ENCODE measurements around the gene RYR2.
A peak's percentile ranks its signal among the peaks of the same experiment; 100 is the strongest.

RYR2 gene

DNA sequence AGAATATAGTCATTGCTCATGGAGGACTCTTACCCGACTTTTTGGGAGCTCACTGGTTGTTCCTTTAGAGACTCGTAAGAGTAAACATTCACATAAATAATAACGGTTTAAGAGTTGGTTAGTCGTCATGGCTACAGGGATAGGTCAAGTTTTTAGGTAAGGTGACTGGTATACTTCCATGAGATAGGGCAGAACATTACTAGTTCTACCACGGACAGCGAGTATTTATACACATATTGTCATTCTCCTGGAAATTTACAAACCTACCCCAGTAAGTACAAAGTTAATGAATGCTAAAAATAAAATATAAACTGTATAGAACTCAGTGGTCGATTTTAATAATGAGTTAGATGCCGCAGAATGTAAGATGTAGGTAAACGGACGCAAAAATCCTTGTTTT is 1.2 kb upstream of the RYR2 start:
- Histone ChIP-seq H3K27ac (no peak overlapping the region), H3K4me3 (no peak overlapping the region)
- DNase-seq (ENCODE audit: low spot score), result no peak
- TF ChIP-seq, protein P1, sequence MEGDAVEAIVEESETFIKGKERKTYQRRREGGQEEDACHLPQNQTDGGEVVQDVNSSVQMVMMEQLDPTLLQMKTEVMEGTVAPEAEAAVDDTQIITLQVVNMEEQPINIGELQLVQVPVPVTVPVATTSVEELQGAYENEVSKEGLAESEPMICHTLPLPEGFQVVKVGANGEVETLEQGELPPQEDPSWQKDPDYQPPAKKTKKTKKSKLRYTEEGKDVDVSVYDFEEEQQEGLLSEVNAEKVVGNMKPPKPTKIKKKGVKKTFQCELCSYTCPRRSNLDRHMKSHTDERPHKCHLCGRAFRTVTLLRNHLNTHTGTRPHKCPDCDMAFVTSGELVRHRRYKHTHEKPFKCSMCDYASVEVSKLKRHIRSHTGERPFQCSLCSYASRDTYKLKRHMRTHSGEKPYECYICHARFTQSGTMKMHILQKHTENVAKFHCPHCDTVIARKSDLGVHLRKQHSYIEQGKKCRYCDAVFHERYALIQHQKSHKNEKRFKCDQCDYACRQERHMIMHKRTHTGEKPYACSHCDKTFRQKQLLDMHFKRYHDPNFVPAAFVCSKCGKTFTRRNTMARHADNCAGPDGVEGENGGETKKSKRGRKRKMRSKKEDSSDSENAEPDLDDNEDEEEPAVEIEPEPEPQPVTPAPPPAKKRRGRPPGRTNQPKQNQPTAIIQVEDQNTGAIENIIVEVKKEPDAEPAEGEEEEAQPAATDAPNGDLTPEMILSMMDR (IDR thresholded peaks at IDR 0.05), result no peak

DNA sequence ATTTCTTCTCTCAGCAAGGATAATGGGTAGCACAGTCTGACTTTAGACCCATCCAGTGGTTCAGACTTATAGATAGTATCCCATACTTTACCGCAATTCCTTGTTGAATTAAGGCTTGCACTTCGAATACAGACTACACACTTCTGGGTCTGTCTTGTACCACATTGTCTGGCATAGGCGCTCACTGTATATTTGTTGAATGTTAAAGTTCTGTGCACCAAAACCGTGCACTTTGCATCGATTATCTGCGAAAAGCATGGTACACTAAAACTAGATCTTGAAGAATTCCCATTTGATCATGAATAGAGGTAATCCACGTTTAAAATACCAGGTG is 556 bp upstream of the RYR2 start:
- no peak for DNase-seq (ENCODE audit: low spot score)
- TF ChIP-seq, protein P1 (IDR thresholded peaks at IDR 0.05), result no peak
- Histone ChIP-seq H3K4me3 (peak overlapping the region; percentile 87), H3K27ac (peak overlapping the region; percentile 87 to 91)

DNA sequence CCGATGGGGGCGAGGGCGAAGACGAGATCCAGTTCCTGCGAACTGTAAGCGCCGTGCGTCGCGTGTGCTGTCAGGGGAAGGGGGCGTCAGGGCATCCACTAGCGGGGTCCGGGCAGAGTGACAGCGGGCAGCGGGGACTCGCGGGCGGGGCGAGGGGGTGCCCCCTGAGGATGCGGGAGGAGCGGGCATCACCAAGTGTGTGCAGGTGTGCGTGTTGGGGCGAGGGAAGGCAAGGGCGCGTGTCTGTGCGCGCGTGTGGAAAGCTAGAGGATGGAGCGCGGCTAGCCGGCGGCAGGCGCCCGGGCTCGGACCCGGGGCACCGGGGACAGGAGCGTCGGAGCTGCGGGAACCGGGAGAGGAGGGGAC is 525 bp downstream of the RYR2 start:
- no peak for DNase-seq (ENCODE audit: low spot score)
- Histone ChIP-seq H3K27ac (peak overlapping the region; percentile 87 to 91), H3K4me3 (peak overlapping the region; percentile 87)
- TF ChIP-seq, protein P1 (IDR thresholded peaks at IDR 0.05), result no peak

DNA sequence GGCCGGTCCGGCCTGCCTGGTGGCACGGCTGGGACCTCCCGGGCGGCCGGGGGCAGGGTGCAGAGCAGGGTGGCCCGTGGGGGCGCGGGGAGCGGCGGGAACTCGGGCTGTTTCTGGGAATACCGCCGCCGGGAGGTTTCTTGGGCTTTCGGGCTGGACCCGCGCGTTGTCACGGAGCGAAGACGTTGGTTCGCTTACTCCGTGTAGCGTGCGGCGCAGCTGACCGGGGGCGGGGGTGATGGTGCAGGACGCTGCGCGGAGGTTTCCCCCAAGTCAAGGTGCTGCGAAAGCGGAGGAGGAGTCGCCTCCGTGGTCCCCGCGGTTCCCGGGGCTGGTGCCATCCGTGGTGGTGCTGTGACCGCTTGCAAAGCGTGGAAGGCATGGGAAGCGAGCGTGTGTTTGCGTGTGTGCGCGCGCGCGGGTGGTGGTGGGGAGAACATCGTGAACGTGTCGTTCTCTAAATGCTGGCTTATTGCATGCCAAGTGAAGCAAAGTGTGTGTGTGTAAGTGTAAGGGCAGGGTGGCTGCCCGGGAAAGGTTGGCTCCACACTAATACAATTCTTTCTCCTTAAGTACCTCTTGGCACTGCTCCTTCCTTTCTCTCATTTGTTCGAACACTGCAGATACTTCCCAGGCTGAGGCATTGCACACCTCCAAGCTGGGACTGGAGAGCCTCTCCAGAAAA is 1.1 kb downstream of the RYR2 start:
- H3K27ac ChIP-seq, result peak overlapping the region; percentile 87 to 91
- TF ChIP-seq, protein P1 (IDR thresholded peaks at IDR 0.05), result no peak
- H3K4me3 ChIP-seq, result peak overlapping the region; percentile 87
- DNase-seq (ENCODE audit: low spot score), result no peak

DNA sequence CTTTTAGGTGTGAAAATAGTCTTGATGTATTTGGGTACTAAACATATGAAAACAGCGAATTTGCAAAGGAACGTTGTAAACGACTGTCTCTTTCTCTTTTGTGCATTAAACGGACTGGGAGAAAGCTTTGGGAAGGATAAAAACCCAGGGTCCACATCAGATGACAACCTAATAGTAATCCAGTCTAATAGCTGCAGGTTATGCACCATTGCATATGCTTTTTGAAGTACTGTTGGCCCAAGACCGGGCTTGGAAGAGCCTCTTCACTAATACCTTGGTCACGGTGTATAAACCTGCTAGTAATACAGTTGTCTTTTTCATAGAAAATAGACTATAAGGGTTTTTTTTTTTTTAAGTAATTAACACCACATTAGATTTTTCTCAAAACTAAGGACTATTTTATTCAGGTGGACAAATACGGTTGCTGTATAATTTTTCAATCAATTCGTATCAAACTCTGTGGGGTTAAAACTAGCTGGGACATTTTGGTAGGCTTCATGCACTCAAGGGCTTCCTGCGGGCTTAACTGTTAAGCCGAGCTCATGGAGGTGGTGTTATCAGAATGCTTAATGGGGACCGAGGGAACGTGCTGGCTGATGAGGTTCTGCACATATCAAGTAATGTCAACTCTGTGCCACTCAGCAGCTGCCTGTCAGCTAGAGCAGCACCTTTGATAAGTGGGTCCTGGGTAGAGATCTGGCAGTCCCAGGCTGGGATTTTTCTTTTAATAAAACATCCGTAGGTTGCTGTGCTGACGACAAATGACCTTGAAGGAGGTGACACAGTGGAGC is 2.1 kb downstream of the RYR2 start:
- peak overlapping the region; percentile 87 for H3K4me3 ChIP-seq
- DNase-seq (ENCODE audit: low spot score), result no peak
- TF ChIP-seq, protein P1 (IDR thresholded peaks at IDR 0.05), result no peak
- peak overlapping the region in 1 of 2 donors; percentile 91 for H3K27ac ChIP-seq

DNA sequence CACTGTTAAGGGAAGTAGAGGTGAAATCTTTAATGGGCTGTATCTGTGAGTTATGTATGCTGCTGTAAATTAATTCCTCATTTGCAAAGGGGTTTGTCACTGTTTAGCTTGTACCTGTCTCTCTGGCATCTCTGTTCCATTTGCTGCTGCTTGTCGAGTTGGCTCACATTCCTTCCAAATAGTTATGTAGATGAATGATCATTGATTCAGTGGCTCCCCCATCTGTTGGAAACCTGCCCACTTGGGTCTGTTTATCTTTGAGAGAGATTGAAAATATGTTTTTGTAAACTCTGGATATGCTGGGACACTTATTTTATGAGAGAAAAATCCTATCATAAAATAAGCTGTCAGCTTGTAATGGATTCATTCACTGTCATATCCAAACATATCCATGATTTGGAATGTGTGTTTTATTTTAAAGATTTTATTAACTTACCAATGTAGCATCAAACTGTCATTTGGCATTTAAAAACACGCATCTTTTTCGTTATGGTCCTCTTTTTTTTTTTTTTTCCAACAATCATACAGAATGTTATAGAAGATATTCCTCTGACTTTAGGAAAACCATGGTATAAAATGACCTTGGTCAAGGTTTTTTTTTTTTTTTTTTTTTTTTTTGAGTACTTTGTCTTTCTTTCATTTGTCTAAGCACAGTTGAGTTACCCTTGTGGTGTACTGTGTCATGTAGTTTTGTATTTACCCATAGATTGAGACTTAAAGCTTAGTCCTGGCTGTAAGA is 3.5 kb downstream of the RYR2 start:
- no peak for DNase-seq (ENCODE audit: low spot score)
- H3K27ac ChIP-seq, result no peak overlapping the region
- H3K4me3 ChIP-seq, result no peak overlapping the region
- TF ChIP-seq, protein P1 (IDR thresholded peaks at IDR 0.05), result no peak
